Measurements from ENCODE around the gene SCMH1.
A peak's percentile ranks its signal among the peaks of the same experiment; 100 is the strongest.

Gene SCMH1

GRCh38 chr1:40987439-40988276 is 254.4 kb downstream of the SCMH1 start:
- no peak for DNase-seq

GRCh38 chr1:40986956-40987355 is 255.2 kb downstream of the SCMH1 start:
- DNase-seq: no peak

GRCh38 chr1:40986328-40986783 is 255.8 kb downstream of the SCMH1 start:
- no peak for DNase-seq

DNA sequence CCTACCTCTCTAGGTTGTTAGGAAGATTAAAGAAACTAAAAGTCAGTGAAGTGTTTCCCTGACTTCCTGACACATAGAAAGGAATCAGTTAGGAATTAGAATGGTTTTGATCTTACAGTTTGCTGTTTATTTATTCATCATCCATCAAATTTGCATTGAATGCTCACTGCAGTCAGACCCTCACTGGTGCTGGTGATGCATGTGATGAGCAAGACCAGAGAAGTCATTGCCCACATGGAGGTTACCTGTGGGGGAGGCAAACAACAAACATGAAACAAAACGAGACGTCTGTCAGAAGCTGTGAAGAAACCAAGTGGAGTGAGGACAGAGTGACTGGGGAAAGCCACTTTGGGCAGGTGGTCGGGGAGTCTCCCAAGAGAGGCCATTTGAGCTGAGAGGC is 256.2 kb downstream of the SCMH1 start:
- no peak for DNase-seq

DNA sequence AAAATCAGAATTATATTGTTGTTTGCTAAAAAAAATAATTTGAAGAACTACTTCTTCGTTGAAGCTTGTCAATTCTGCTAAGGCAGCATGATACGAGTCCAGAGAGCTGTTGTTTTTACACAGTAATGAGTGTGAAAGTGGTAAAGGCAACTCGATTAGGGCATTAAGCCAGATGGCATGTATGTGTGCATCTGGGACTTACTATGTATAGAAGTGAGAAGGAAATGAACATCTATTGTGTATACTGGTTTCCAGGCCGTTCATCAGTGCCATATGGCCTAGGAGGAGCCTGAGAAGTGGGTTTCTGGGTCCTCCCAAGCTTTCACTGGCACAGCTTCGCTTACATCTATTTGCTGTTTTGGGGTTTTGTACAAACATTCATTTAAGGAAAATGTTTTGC is 256.9 kb downstream of the SCMH1 start:
- no peak for DNase-seq

DNA sequence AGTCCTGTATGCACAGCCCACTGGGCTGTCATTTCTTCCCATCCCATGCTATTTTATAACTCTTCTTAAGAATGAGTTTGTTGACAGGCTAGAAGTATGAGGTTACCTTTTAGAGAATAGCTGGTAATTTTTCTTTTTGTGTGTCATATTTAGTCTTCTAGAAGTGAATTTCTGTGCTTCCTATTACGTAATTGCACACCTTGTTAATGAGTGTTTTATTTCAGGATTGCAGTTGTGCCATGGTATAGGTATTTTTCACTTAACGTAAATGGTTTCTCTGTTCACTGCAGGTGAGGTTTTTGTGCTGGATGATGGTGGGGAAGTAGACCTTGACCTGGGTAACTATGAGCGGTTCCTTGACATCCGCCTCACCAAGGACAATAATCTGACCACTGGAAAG is 257.6 kb downstream of the SCMH1 start:
- no peak for DNase-seq

DNA sequence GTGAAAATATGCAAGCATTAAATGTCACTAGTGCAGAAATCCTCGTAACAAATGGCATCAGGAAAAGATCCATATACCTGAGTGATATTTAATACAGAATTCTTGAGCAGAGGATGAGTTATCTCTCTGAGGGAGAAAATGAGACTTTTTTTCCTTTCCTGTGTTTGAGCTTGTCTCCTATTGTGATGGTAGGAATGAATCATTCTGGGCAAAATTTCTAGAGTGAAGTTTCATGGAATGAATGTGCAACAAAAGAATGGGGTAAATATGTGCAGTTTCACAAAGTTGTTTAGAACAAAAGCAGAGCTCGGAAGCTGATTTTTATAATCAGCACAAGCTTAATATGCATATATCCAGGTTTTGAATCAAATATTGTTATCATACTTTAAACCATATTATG is 258.0 kb downstream of the SCMH1 start:
- DNase-seq: no peak

- DNase-seq: no peak
Observed at GRCh38 chr1:40983286-40983685, 258.8 kb downstream of the SCMH1 start.

- no peak for DNase-seq
Observed at GRCh38 chr1:40982721-40983120, 259.4 kb downstream of the SCMH1 start.

DNA sequence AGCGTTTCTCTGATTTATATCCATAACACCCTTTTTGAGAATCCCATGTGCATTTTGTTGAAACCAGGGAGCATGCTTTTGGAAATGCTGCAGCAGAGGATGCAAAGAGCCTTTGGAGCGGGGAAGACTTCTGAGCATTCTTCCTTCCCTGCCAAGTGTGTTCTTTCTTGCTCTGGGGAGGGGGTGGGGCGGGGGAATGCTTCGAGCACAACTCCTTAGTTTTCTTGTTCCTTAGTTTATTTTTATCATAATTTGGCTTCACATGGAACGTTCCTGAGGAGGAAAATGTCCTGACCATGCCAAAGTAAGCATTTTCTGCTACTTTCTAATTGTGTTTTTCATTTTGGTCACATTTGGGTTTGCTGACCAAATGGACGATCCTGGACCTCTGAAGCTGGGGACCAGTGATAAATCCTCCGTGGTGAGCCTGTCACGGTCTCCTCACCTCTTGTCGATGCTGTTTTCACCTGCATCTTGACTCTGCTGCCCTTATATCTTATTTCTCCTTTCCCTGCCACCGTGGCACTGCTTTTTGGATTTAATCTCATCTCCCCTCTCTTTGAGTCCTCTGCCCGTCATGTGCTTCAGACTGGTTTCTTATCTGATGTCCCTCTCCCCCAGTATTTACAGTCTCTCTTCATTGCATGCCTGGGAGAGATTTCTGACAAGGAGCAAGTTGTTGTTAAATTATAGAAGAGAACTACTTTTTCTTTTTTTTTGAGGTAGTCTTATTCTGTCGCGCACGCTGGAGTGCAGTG is 260.2 kb downstream of the SCMH1 start:
- no peak for DNase-seq

DNA sequence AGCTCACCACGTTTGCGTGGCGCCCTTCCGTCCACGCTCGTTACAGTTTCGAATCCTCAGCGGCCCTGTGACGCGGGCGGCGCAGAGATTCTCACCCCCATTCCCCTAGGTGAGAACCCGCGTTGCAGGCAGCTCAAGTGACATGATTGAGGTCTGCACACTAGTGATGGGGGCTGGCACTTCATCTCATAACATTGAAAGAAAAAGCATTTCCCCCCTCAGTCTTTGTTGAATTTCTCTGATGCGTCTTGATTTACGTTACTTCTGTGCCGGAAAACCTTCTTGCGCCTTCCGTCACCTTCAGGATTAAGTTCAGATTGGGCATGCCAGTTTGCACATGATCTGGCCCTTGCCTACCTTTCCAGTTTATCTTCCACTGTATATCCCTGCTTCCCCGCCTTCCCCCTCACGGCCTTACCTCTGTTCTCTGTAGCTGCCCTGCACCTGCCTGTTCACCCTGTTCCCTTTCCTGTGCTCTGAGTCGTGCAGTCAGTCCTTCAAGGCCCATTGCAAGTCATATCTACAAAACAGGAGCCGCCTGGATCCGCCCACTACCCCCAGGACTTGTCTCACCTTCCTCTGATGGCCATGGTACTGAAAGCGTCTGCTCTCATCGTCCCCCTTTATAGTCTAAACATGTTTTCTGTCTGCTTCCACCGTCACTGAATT is 261.5 kb downstream of the SCMH1 start:
- DNase-seq: no peak

DNA sequence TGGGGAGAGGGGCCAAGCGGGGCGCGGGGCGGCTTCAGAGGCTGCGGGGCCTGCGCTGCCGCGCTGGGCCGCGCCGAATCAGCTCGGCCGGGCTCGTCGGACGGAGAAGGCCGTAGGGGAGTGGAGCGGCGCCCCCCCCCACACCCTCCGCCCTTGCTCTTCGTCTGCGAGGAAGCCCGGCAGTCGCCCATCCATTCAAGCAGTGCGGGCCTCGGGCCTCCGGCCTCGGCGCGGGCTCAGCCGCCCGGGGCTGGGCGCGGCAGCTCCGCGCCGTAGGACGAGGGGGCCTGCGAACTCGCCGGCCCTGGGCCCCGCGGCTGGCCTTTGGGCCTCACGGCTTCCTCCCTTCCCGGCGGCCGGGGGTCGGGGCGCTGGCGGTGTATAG is 262.0 kb downstream of the SCMH1 start:
- DNase-seq: no peak

DNA sequence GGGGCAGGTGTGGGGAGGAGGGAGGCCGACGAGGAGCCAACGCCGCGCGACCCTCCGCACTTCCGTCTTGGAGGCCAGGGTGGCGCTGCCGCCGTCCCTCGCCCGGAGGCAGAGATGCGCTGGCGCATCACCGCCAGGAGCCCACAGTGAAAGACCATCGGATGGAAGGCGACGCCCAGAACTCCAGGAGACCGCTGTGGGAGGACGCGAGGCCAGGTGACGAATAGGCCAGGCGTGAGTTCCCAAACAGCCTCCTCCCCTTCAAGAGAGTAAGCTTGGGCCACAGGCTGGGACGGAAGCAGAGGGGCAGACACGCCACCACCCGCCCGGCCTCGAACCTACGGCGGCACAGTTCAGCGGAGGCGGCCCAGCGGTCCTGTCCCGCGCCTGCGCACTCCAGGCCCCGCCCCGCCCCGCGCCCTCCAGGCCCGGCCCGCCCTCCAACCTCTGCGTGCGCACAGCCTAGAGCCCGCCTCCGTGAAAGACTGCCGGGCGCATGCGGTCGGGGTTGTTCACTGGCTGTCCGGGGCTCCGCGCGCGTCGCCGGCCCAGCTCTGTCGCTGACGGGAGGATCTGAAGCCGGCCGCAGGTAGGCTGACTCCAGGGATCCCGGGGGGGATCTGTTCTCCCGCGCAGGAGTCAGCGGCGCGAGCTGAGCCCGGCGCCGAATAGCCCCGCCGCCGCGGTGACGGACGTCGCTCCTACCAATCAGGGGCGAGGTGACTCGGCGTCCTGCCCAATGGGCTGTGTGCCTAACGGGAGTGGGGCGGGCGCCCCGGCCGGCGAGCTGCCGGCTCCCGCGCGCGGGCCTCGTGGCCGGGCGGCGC is 262.7 kb downstream of the SCMH1 start, which contains the start of gene CTPS1:
Gene CTPS1, plus strand, starts transcription at position 456 of the 827 bp plus-strand sequence. CDS start 3,595 bp downstream, outside the sequence.
- peak; percentile 28 to 73 for DNase-seq

- no peak for DNase-seq
Observed at GRCh38 chr1:40978886-40979240, 263.2 kb downstream of the SCMH1 start.

- DNase-seq: no peak
Observed at GRCh38 chr1:40977716-40978115, 264.4 kb downstream of the SCMH1 start.
